Right hindlimb (tissue), 1 donor: ENCODE data around the gene TMEM151B.
"Not testable (repeated sequence)": the region's sequence is repeated elsewhere in the genome, so short reads cannot be mapped to it uniquely, and the experiment has no call there.

Experiments
- DNase-seq: peaks from one replicate; pipeline ENCODE4 v3.0.0-alpha.2; 2018

Gene TMEM151B

GRCh38 chr6:44339763-44340625 lies 69.7 kb downstream of the TMEM151B start:
- no peak for DNase-seq

DNA sequence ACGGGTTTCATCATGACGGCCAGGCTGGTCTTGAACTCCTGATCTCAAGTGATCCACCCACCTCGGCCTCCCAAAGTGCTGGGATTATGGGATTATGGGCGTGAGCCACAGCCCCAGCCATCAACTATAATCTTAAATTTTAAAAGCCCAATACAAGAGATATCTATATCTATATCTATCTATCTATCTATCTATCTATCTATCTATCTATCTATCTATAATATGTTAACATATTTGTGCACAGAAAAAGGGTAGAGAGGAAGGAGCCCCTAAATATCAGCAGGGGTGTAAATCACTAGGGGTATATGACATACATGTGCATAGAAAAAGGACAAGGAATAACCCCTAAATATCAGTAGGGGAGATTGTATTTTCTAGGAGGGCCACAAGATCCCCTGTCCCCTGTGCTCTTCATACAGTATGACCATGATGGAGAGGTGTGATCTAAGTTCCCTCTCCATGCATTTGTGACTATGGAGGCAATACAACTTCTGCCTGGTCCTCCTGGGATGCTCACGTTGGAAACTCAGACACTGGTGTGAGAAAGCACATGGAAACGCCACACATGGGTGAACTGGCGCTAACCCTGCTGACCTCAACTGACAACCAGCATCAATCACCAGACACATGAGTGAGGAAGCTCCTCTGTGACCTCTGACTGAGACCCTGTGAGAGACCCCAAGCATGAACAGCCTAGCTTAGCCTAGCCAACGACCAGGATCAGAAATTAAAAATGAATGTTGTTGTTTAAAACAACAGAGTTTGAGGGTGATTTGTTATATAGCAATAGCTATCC lies 71.0 kb downstream of the TMEM151B start:
- DNase-seq = no peak

GRCh38 chr6:44342052-44342451 lies 71.8 kb downstream of the TMEM151B start:
- no peak for DNase-seq

DNA sequence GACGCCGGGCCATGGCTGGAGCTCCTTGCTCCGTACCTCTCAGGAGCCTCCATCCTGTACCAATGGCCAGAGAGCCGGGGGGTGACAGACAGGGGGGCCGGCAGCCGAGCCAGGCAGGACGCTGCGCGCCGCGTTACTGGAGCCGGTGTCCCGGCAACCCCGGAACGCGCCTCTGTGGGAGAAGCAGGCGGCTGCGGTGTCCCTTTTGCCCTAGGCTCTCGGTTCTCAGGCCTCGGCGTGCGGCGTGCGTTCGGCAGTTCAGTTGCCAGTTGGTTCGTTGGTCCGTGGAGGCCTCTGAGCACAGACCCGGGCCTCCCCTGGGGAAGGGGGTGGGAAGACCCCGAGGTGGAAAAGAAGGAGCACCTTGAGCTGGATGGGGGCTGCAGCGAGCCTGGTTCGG lies 72.2 kb downstream of the TMEM151B start, which contains the start of gene SPATS1:
Gene SPATS1 (plus strand): TSS at position 162 of the 400 bp plus-strand sequence. CDS start 446 bp downstream, outside the sequence.
- DNase-seq = peak; percentile 36

GRCh38 chr6:44346818-44347217 lies 76.6 kb downstream of the TMEM151B start:
- DNase-seq = not testable (repeated sequence)

DNA sequence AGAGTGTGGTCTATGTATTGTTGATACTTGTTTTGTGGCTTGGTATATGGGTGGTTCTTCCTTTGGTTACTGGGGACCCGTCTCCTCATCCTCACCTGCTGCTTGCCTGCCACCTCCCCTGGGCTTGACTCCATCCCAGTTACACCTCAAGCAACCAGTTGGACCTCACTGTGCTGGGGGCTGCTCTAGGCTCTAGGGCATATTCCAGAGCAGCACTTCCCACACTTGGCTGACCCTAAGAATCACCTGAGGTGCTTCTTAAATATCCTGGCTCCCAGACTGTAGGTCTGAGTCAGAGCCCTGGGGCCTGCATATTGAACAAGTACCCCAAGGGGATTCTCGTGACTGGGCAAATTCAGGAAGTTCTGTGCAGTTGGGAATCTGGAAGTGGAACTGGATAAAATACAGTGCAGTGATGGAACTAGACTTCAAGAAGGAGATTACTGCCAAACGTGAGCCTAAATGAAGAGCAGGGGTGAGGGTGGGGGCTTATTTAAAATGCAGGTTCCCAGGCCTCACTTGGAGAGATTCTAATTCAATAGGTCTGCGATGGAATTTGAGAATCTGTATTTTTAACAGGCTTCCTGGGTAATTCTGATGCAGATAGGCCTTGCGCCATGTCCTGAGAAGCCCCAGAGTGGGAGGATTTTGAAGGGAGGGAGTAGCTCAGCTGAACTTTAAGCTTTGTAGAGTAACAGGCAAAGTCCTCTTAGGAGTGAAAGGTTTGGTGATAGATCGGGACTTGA lies 79.8 kb downstream of the TMEM151B start:
- DNase-seq = no peak

DNA sequence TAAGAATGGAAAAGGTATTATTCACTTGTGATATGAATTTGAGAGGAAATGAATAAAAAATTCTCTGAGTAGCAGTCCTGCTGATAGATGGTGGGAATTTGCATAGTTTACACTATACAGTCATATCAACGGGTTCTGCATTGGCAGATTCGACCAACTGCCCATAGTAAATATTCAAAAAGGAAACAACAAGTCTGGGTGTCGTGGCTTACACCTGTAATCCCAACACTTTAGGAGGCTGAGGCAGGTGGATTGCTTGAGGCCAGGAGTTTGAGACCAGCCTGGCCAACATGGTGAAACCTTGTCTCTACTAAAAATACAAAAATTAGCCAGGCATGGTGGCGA lies 80.4 kb downstream of the TMEM151B start:
- DNase-seq = not testable (repeated sequence)

DNA sequence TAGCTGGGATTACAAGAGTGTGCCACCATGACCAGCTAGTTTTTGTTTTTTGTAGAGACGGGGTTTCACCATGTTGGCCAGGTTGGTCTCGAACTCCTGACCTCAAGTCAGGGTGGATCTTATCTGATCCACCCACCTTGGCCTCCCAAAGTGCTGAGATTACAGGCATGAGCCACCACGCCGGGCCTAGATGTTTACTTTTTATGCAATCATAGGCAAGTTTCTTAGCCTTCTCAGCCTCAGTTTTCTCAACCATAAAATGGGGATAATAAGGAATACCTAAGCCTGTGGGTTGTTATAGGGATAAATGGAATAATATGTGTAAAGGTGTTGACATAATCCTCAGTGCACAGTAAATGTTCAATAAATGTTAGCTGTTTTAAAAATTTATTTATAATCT lies 82.0 kb downstream of the TMEM151B start:
- DNase-seq = no peak

- DNase-seq = no peak
These were observed 83.1 kb downstream of the TMEM151B start for GRCh38 chr6:44353336-44353735.

DNA sequence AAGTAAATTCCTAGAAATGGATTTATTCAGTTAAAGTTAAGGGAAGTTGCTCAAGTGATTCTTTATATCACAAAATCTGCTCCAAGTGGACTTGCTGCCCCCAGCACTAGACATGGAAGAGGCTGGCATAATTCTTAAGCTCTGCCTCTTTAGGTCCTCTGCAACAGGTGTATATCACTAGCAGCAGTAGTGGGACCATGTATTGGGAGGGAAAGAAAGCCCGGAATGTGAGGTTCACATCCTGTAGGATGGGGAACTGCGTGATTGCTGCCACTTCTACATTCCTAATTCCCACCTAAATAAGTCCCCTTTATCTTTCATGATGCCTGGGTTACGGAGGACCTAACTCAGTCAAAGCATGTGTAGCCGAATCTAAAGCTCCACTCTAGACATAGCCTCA lies 85.4 kb downstream of the TMEM151B start:
- DNase-seq = no peak

DNA sequence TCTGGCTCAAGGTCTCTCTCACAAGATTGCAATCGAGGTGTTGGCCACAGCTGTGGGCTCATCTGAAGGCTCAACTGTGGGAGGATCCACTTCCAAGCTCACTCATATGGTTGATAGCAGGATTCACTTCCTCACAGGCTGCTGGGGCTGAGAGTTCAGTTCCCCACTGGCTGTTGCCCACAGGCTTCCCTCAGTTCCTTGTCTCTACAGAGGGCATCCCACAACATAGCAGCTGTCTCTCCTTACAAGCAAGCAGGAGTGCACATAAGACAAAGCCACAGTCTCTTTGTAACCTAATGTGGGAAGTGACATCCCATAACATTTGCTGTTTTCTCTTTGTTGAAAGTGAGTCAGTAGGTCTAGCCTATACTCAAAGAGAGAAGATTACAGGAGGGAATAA lies 86.2 kb downstream of the TMEM151B start:
- DNase-seq = no peak
